GM18868 (cell line): ENCODE data around the gene CHCHD6.
A peak's percentile ranks its signal among the peaks of the same experiment; 100 is the strongest.

Experiments used
- ATAC-seq: cut with Tn5 transposase; IDR thresholded peaks from one replicate; pipeline ENCODE4 v1.9.1; 2021; ENCODE audit warnings: mild to moderate bottlenecking, moderate library complexity; ENCODE audit not compliant: unreplicated experiment

Gene CHCHD6

DNA sequence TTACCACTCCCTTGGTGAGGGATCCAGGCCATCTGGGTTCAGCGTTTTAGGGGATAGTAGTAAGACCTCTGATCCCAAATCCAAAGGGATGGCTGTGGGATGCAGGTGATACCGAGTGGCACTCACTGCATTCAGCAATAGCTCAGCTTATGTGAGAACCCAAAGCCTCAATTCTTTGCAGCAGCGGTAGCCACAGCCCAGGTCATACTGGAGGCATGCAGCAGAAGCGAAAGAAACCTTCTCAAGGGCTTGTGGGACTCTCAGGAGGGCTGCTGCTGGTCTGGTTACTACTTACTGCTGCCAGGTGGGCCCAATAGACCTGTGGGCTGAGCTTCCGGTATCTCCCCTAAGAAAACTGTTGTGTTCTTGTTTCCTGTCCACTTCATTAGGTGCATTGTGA lies 38.0 kb downstream of the CHCHD6 start:
- ATAC-seq: no peak

- ATAC-seq: no peak
These were observed 39.3 kb downstream of the CHCHD6 start for GRCh38 chr3:126743350-126743749.

GRCh38 chr3:126743781-126744180 lies 39.7 kb downstream of the CHCHD6 start:
- ATAC-seq: no peak

DNA sequence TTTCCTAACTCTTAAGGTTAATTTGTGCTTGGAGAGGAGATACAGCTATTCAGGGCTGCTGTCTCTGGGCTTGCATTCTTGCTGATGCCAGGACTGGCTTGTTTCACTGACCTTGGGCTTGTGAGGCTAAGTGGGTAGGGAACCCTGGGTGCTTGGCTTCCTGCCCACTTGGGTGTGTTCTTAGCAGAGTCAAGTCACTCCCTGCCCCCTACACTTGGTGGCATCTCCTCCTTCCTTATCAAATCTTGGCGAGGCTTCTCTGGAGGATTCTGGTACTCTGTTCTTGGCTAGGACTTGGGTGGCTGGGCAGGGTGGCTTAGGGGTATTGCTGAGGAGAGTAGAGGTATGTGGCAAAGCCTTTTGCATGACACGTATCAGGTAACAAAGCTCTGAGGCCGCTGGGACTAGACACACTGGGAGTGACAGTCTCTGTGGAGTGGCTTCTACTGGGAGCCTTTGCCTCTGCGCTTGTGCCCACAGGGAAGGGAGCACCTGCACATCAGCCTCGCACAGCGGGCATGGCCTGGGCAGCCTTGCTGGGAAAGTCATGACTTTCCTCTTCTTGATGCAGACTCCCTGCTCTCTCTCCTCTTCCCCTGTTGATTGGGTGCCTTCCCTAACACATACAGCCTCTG lies 41.8 kb downstream of the CHCHD6 start:
- ATAC-seq: no peak

GRCh38 chr3:126746395-126747177 lies 42.5 kb downstream of the CHCHD6 start:
- no peak for ATAC-seq

DNA sequence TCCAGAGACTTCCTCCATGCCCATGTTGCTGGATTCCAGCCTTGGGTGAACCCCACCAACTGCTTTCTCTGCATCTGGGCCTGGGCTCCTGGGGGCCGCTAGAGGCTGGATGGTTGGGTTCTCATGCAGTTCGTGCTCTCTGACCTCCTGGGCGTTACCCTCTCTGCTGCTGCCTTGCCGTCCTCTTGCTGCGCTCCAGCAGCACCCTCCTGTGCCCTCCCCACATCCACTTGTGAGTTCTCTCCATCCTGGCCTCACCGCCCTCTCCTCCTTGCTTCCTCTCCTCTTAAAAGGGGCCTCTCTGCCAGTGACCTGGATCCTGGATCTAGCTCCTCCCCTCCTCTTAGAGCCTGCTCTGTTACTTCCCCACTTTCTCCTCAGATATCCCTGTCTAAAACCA lies 43.7 kb downstream of the CHCHD6 start:
- ATAC-seq: no peak

- ATAC-seq: no peak
These were observed 44.9 kb downstream of the CHCHD6 start for GRCh38 chr3:126748701-126749546.

DNA sequence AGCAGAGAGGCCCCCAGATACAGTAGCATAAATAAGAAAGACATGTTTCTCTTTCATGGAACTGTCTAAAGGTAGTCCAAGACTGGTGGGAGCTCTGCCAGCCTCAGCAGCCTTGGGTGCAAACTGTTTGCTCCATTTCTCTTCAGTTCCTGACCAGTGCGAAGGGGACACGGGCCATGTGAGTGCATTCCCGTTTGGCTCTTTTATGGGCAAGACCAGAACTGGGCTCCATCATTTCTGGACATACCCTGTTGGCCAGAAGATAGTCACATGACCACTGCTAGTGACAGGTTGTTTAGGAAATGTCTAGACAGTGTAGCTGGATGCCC lies 45.5 kb downstream of the CHCHD6 start:
- ATAC-seq: no peak

- ATAC-seq: no peak
These were observed 46.1 kb downstream of the CHCHD6 start for GRCh38 chr3:126749931-126750755.

DNA sequence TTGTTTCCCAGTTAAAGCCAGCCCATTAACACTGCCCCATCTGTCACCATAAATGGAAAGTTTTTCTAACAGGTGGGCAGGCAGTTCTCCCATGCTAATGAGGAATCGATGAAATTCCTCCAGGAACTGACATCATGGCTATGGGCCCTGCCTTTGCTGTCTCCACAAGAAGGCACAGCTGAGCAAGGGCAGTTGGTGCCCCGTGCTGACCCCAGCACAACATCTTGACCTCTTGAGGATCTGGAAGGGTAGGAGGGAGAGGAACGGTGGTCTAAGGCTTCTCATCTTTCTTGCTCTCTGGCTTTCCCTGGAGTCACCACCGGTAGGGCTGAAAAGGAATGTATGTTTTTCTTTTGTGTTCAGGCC lies 46.7 kb downstream of the CHCHD6 start:
- no peak for ATAC-seq

- ATAC-seq: no peak
These were observed 47.7 kb downstream of the CHCHD6 start for GRCh38 chr3:126751611-126752302.

DNA sequence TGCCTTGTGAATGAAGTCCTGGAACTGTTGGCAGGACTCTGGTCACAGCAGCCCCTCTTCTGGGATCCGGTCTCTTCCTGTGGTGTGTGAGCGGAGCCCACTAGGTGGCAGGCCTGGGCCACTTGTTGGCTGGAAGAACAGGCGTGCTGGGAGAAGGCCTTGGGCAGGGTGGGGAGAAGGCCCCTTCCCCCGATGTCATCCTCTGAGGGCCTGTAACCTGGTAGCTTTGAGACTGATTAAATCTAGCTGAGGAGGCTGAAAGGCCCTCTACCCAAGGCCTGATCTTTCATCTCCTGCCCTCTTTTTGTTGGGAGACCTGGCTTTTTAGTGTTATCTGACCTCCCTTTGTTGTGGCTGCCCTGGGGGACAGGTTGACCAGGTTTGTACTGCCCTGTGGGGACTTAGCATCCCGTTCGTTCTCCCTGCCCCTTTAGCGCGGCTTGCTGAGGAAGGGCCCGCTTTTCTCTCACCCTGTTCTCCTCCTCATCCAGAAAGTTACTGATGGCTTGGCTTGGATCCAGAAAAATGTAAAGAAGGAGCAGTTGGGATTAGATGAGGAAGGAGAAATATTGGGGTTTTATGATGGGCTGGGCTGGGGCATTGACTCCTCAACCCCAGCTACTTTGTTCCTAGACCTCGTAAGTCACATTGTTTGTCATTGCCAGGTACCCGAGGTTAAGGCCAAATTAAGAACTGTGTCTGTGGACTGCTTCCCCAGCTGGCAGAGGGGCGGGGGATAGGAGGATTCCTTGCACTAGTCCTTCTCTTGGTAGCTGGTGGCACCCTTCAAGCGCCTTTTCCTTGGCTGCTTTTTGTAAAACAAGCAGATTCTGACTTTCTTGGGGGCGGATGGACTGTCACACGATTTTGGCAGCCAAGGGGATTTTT lies 48.5 kb downstream of the CHCHD6 start:
- peak; percentile 77 for ATAC-seq

DNA sequence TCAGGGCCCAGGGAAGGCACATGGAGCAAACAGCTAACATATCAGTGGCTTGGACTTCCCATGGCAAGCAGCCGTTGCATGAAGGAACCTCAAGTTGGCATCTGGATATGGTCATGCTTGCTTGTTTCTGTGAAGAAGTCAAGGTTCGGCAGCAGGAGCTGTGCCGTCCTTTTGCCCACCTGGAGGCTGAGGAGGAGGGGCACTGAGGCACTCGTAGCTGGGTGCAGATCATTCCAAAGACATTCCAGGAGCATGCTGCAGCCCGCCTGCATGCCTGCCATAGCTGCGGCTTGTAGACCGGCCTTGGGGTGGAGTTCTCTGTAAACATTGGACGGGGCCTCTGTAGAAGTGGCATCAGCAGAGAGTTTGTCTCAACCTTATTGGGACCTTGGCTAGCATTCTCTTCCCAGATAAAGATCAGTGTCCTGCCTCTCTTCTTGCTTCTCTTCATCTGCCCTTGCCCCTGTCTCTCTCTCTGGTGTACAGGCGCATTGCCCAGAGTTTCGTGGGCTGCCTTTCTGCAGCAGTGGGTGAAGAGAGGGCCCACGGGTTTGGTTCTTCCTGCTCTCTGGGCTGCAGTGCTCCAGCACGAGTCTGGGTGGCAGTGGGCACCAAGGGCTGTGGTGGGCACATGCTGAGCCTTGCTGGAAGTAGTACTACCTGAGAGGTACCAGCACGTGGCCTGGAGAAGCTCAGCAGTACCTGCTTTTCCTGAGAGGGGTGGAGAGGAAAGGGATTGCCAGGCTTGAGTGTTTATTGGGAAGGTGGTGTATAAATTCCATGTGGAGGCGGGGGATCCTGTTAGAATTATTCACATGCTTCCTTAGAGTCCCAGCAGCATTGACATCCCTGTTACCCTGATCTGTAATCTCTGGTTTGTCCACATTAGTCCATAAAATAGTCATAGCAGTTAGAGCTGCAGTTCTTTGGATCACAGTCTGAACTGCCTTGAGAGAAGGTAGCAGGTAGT lies 49.4 kb downstream of the CHCHD6 start:
- no peak for ATAC-seq

GRCh38 chr3:126755866-126756265 lies 51.8 kb downstream of the CHCHD6 start:
- ATAC-seq: no peak

DNA sequence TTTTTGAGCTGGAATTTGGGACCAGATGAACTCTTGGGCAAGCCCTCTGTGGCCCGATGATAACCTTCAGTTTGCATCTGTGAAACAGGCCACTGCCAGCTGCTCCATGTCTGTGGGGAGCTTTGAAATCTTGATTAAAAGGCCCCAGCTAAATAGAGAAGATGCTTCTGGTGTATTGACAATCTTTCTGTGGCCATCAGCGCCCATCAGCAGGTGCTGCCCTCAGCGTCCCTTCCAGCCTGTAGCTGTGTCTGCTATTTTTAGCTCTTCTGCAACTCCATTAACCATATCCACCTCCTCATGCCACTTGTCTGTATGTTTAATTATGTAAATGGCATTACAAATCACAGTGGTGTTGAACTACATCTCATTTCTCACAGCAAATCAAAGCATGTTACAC lies 54.0 kb downstream of the CHCHD6 start:
- ATAC-seq: no peak

DNA sequence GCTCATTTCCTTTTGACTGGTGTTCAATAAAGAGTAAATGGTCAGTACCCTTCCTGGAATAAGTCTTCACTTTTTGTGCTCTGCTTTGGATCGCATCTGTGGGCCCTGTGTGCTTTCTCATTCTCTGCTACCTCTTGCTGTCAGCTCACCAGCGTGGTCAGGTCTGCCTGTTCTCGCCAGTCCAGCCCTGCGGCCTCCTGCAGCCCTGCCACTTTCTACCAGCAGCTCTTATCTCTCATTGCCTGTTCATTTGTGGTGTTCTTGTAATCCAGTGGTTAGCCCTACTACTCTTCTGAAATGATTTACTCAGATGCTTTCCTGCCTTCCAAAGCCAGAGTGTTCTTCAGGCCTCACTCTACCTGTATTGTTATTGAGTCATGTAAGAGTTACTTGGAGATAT lies 54.8 kb downstream of the CHCHD6 start:
- no peak for ATAC-seq

DNA sequence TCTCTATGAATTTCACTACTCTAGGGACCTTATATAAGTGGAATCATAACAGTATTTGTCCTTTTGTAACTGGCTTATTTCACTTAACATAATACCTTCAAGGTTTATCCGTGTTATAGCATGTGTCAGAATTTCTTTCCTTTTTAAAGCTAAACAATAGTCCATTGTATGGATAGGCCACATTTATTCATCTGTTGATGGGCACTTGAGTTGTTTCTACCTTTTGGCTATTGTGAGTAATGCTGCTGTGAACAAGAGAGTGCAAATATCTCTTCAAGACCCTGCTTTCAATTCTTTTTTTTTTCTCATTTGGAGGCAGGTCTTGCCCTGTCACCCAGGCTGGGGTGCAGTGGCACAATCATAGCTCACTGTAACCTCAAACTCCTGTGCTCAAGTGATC lies 56.5 kb downstream of the CHCHD6 start:
- no peak for ATAC-seq

- no peak for ATAC-seq
These were observed 59.0 kb downstream of the CHCHD6 start for GRCh38 chr3:126763035-126763434.
